K562 (cell line): Measurements from ENCODE around the gene ANP32B. TPM values are rescaled to one million over a fixed set of nuclear protein-coding genes. Genes with fewer than 3 reads are reported as not detected.
A peak's percentile ranks its signal among the peaks of the same experiment; 100 is the strongest.

Source experiments
- EWSR1 ChIP-seq: fragments of 450-650 bp; IDR thresholded peaks from 2 replicates; pipeline ENCODE4 v1.6.1; 2018; ENCODE audit warnings: borderline replicate concordance, mild to moderate bottlenecking, low read depth, moderate library complexity; ENCODE audit not compliant: partially characterized antibody
- FOXP1 ChIP-seq: sonication (generic); formaldehyde crosslinking; IDR thresholded peaks from 2 replicates; pipeline ENCODE4 v1.8.0; 2022; ENCODE audit warnings: mild to moderate bottlenecking, missing genetic modification reagents
- FUS ChIP-seq: fragments of 200-400 bp; formaldehyde crosslinking; optimal IDR thresholded peaks from 2 replicates; pipeline ENCODE3; 2017; ENCODE audit warnings: low read depth, low read length
- KAT8 ChIP-seq: fragments of 450-650 bp; IDR thresholded peaks from 2 replicates; pipeline ENCODE4 v1.6.1; 2016; ENCODE audit warnings: low read depth, mild to moderate bottlenecking
- MAFK ChIP-seq: IDR thresholded peaks from 2 replicates; pipeline ENCODE4 v1.6.1; 2011; ENCODE audit warnings: low read length, improper control_type of control experiment
- NFATC3 ChIP-seq: fragments of 450-650 bp; IDR thresholded peaks from 2 replicates; pipeline ENCODE4 v1.6.1; 2017; ENCODE audit warnings: mild to moderate bottlenecking
- NFE2L1 ChIP-seq: fragments of 450-650 bp; IDR thresholded peaks from 2 replicates; pipeline ENCODE4 v1.6.1; 2016; ENCODE audit warnings: missing genetic modification characterization, low read depth, mild to moderate bottlenecking, missing compliant biosample characterization, moderate library complexity, borderline replicate concordance
- NFXL1 ChIP-seq: fragments of 450-650 bp; formaldehyde crosslinking; IDR thresholded peaks from 2 replicates; pipeline ENCODE4 v1.4.0; 2021; ENCODE audit warnings: mild to moderate bottlenecking
- RFX1 ChIP-seq: fragments of 450-650 bp; IDR thresholded peaks from 2 replicates; pipeline ENCODE4 v1.6.1; 2016; ENCODE audit warnings: mild to moderate bottlenecking, moderate library complexity
- RFX7 ChIP-seq: fragments of 250-450 bp; sonication (Bioruptor Pico); IDR thresholded peaks from 2 replicates; pipeline ENCODE4 v1.5.1; 2021; ENCODE audit warnings: mild to moderate bottlenecking
- SMAD1 ChIP-seq: fragments of 150-350 bp; IDR thresholded peaks from 2 replicates; pipeline ENCODE4 v1.6.1; 2014; ENCODE audit warnings: low read length, low read depth; ENCODE audit not compliant: partially characterized antibody
- SMARCC2 ChIP-seq: fragments of 450-650 bp; IDR thresholded peaks from 2 replicates; pipeline ENCODE4 v1.6.1; 2017; ENCODE audit warnings: antibody characterized with exemption, moderate library complexity, mild to moderate bottlenecking, low read depth
- ZBTB2 ChIP-seq: fragments of 450-650 bp; IDR thresholded peaks from 2 replicates; pipeline ENCODE4 v1.6.1; 2016; ENCODE audit warnings: antibody characterized with exemption
- ZFP30 ChIP-seq: fragments of 250-450 bp; sonication (Bioruptor Pico); IDR thresholded peaks from 2 replicates; pipeline ENCODE4 v1.8.0; 2022; ENCODE audit warnings: moderate library complexity, mild to moderate bottlenecking, inconsistent platforms, borderline replicate concordance
- ZNF311 ChIP-seq: fragments of 250-450 bp; sonication (Bioruptor Pico); IDR thresholded peaks from 2 replicates; pipeline ENCODE4 v1.4.0; 2020; ENCODE audit warnings: mild to moderate bottlenecking, moderate library complexity
- ZNF316 ChIP-seq: fragments of 450-650 bp; IDR thresholded peaks from 2 replicates; pipeline ENCODE4 v1.6.1; 2016
- ZNF592 ChIP-seq: fragments of 450-650 bp; IDR thresholded peaks from 2 replicates; pipeline ENCODE4 v1.6.1; 2017; ENCODE audit warnings: antibody characterized with exemption, mild to moderate bottlenecking
- polyA plus RNA-seq, 8 experiments: library from polyadenylated mRNA; depleted of rRNA in 4 of 8; stranded (reverse) in 5 of 8; unstranded in 3 of 8; fragments of >200 nt; fragmentation: Nextera tagmentation in 2 of 8; fragmentation: Illumina TruSeq in 1 of 8; extraction: Ambion mirVana in 2 of 8; extraction: Trizol in 1 of 8; gene quantifications; 2 replicates each; pipeline versions ENCODE4 v1.2.1 to v1.2.3, GENCODE V29; 2011 to 2014; ENCODE audit warnings: inconsistent platforms in 1 of 8, missing spikeins in 1 of 8
- total RNA-seq, 7 experiments: library from RNA; depleted of rRNA in 6 of 7; stranded (reverse); fragments of >200 nt in 6 of 7; fragmentation: Illumina TruSeq in 2 of 7; extraction: Trizol in 2 of 7; gene quantifications; 2 replicates each; pipeline versions ENCODE4 v1.2.1 to v1.2.3, GENCODE V29; 2011 to 2021; ENCODE audit warnings: low replicate concordance in 1 of 7
- TF ChIP-seq, protein P1 (sequence below): fragments of 450-650 bp; IDR thresholded peaks from 2 replicates; pipeline ENCODE4 v1.6.1; 2016; ENCODE audit warnings: missing biosample characterization, missing genetic modification characterization
- TF ChIP-seq, protein P2 (sequence below): sonication (generic); formaldehyde crosslinking; IDR thresholded peaks from 2 replicates; pipeline ENCODE4 v1.8.0; 2022; ENCODE audit warnings: mild to moderate bottlenecking, missing genetic modification reagents
- TF ChIP-seq, protein P3 (sequence below): fragments of 450-650 bp; IDR thresholded peaks from 2 replicates; pipeline ENCODE4 v1.6.1; 2016; ENCODE audit warnings: low read depth, mild to moderate bottlenecking, moderate library complexity

The ANP32B gene
- total and polyA plus RNA-seq, 9 of the 15 experiments (the other 6 are each of a cell fraction or from before 2014, with no cell fraction given), result 68.9 to 815 (median 141) TPM

GRCh38 chr9:97938081-97938644 lies 45.0 kb upstream of the ANP32B start, which contains the start of gene HEMGN (continued):
- TF ChIP-seq MAFK (peak; percentile 15; the same call in 1 of the 2 replicates), SMAD1 (no peak), ZBTB2 (peak; percentile 77), RFX7 (CRISPR knock-in tag) (no peak), ZNF311 (CRISPR knock-in tag) (no peak), NFE2L1 (no peak), FUS (no peak), NFATC3 (peak; percentile 30; the same call in 1 of the 2 replicates), RFX1 (peak; percentile 54), SMARCC2 (peak; percentile 87), ZFP30 (CRISPR knock-in tag) (no peak), EWSR1 (no peak), KAT8 (no peak), ZNF316 (0 out of 2 replicates have a peak, but pooled peaks have one; percentile 29), FOXP1 (CRISPR knock-in tag) (peak; percentile 60; the same call in 1 of the 2 replicates), NFXL1 (CRISPR knock-in tag) (no peak), ZNF592 (peak; percentile 96)
- TF ChIP-seq, protein P1, sequence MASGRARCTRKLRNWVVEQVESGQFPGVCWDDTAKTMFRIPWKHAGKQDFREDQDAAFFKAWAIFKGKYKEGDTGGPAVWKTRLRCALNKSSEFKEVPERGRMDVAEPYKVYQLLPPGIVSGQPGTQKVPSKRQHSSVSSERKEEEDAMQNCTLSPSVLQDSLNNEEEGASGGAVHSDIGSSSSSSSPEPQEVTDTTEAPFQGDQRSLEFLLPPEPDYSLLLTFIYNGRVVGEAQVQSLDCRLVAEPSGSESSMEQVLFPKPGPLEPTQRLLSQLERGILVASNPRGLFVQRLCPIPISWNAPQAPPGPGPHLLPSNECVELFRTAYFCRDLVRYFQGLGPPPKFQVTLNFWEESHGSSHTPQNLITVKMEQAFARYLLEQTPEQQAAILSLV (tag), result no peak
- TF ChIP-seq, protein P2, sequence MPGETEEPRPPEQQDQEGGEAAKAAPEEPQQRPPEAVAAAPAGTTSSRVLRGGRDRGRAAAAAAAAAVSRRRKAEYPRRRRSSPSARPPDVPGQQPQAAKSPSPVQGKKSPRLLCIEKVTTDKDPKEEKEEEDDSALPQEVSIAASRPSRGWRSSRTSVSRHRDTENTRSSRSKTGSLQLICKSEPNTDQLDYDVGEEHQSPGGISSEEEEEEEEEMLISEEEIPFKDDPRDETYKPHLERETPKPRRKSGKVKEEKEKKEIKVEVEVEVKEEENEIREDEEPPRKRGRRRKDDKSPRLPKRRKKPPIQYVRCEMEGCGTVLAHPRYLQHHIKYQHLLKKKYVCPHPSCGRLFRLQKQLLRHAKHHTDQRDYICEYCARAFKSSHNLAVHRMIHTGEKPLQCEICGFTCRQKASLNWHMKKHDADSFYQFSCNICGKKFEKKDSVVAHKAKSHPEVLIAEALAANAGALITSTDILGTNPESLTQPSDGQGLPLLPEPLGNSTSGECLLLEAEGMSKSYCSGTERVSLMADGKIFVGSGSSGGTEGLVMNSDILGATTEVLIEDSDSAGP (CRISPR knock-in tag), result no peak
- TF ChIP-seq, protein P3, sequence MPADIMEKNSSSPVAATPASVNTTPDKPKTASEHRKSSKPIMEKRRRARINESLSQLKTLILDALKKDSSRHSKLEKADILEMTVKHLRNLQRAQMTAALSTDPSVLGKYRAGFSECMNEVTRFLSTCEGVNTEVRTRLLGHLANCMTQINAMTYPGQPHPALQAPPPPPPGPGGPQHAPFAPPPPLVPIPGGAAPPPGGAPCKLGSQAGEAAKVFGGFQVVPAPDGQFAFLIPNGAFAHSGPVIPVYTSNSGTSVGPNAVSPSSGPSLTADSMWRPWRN, result peak; percentile 78
